GM10266 (cell line): ENCODE data around the gene SP140.
"Not testable (repeated sequence)": the region's sequence is repeated elsewhere in the genome, so short reads cannot be mapped to it uniquely, and the experiment has no call there.

ENCODE experiments used
- DNase-seq: peaks from one replicate; pipeline ENCODE4 v3.0.0; 2012; ENCODE audit errors: extremely low spot score
- TF ChIP-seq, protein P1 (sequence below): IDR thresholded peaks from 2 replicates; pipeline ENCODE4 v1.5.1; 2012; ENCODE audit warnings: mild to moderate bottlenecking, low read depth; ENCODE audit not compliant: control insufficient read depth, insufficient read depth; ENCODE audit errors: missing control alignments

Gene SP140

DNA sequence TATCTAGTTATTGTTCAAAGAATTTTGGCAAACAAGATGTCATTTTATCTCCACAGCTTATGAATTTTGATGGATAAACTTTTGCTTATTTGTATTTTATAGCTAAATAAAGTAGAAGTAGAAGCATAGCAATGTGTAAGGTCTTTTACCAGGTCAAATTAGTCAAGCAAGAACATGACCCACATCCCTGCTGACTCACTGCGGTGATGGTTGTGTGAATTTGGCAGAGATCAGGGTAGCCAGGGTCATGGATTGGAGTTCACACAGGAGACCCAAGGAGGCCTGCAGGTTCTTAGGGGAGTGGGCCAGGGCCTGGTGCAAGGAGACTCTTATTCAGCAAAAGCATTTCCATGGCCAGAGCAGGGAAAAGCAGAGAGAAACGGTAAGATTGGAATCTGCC lies 18.7 kb downstream of the SP140 start:
- DNase-seq = no peak

DNA sequence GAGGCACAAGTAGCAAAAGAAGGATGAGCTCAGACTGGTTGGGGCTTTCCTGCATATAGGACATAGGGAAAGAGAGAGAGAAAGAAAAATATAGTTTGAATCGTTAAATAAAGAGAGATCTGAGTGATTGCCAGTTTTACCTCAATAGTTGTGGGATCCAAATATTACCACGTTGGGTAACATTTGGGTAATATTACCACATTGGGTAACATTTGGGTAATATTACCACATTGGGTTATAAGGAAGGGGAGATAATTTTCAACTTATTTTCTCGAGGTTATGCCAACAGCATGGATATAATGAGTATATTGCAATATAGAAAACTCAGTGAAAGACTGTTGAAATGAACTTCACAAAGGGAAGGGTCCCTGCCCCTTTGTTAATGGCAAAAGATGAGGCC lies 20.7 kb downstream of the SP140 start:
- no peak for DNase-seq
- TF ChIP-seq, protein P1, sequence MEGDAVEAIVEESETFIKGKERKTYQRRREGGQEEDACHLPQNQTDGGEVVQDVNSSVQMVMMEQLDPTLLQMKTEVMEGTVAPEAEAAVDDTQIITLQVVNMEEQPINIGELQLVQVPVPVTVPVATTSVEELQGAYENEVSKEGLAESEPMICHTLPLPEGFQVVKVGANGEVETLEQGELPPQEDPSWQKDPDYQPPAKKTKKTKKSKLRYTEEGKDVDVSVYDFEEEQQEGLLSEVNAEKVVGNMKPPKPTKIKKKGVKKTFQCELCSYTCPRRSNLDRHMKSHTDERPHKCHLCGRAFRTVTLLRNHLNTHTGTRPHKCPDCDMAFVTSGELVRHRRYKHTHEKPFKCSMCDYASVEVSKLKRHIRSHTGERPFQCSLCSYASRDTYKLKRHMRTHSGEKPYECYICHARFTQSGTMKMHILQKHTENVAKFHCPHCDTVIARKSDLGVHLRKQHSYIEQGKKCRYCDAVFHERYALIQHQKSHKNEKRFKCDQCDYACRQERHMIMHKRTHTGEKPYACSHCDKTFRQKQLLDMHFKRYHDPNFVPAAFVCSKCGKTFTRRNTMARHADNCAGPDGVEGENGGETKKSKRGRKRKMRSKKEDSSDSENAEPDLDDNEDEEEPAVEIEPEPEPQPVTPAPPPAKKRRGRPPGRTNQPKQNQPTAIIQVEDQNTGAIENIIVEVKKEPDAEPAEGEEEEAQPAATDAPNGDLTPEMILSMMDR = no peak

More for the DNA sequence above, 18.7 kb downstream of the SP140 start:
- TF ChIP-seq, protein P1 = no peak

DNA sequence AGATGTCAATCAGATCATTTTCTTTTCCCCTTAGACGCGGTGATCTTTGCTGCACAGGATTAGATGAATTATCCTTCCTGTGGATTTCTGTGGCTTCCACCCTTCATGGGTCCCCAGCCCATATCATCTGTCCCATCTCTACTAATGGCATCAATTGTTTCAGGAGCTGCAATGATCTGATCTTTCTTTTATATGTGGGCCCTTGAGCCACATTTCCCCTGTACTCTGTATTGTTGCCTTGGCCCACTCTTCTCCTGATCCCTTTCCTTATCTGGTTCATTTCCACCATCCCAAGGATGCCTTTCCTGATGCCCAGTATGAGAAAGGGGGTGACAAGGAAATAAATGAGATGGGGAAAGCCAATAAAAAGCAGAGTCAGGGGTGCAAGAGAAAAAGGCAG lies 24.7 kb downstream of the SP140 start:
- TF ChIP-seq, protein P1 = no peak
- DNase-seq = no peak

DNA sequence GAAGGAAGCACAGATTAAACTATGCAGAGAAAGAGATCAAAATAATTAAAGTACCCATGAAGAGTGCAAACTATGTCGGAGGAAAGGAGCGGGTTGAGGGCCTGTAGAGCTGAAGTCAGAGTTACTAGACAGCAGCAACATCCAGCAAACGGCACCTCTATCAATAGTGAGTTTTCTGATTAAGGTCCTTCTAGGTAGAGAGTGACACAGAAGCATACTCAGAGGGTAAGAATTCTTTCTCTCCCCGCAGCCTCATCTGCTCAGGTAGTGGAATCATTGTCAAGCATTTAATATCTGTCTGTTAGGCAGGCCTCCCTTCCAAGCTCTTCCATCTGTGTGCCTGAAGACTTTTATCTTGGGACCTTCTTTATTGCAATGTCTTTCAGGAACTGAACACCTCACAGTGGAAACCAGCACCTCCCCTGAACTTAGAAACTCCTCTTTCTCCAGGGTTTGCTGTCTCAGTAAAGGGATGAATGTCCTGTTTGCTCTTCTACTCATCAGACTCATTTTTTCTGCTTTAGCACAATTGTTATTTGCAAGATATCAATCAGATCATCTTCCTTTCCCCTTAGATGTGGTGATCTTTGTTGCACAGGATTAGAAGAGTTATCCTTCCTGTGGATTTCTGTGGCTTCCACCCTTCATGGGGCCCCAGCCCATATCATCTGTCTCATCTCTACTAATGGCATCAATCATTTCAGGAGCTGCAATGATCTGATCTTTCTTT lies 28.8 kb downstream of the SP140 start:
- TF ChIP-seq, protein P1 = no peak
- DNase-seq = no peak

DNA sequence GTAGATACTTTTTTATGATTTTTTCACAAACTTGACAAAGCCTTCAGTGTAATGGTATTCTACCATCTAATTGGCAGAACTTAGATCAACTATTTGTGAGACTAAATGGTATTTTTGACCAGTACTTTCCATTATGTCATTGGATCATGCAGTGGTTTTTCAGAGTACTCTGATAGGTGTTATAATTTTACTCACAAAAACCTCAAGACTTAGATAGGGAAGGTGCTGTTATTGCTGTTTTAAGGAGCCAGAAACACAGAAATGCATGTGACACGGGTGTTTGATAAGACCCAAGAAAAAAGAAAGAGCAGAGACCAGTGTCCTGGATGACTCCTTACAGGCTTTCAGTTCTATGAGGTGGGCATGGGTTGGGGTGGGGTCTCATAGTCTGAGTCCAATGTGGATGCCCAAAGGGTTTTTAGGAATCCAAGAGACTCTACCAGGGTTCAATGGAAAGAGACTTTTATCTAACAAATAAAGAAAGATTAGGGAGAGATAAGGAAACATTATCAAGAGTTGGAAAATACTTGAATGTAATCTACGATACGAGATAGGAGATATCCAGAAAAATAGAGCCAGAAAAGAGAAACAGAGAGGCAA lies 31.3 kb downstream of the SP140 start:
- peak; percentile 32 for DNase-seq
- TF ChIP-seq, protein P1 = no peak

DNA sequence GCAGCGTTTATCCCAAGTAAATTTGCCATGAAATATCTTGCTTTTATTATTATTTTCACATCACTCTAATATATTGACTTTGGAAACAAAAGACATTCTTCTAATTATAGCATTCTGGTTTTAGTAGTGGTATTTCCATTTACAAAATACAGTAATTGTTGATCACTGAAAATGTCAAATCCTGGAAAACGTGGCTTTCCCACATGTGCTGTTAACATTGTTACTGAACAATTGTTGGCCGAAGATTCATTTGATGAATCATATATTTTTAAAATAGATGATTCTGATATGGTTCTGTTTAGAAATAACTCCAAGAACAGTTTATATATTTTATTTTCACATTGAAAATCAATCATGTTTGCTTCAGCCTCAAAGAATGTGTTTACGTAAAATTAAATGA lies 32.9 kb downstream of the SP140 start:
- TF ChIP-seq, protein P1 = no peak
- DNase-seq = no peak

DNA sequence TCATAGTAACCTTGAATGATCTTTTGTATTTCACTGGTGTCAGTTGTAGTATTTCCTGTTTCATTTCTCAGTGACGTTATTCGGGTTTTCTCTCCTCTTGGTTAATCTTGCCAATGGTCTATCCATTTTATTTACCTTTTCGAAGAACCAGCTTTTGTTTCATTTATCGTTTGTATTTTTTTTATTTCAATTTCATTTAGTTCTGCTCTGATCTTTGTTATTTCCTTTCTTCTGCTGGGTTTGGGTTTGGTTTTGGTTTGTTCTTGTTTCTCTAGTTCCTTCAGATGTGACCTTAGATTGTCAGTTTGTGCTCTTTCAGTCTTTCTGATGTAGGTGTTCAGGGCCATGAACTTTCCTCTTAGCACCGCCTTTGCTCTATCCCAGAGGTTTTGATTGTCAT lies 36.7 kb downstream of the SP140 start:
- TF ChIP-seq, protein P1 = no peak
- DNase-seq = no peak

DNA sequence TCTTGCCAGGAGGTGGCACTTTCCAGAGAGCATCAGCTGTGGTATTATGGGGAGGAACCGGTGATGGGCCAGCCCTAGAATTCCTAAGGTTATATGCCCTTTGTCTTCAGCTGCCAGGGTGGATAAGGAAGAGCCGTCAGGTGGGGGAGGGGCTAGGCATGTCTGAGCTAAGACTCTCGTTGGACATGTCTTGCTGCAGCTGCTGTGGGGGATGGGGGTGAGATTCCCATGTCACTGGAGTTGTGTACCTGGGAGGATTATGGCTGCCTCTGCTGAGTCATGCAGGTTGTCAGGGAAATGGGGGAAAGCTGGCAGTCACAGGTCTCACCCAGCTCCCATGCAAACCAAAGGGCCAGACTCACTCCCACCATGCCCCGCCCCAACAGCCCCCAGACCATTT lies 39.4 kb downstream of the SP140 start:
- DNase-seq = not testable (repeated sequence)
